VCaP (cell line): ENCODE results near the gene HINT3.

Experiments
- H3K27ac ChIP-seq: fragments of 450-650 bp; 2 replicates; pipeline ENCODE4 v1.5.1; 2017
- TF ChIP-seq, protein P1 (sequence below): fragments of 450-650 bp; conservative IDR thresholded peaks from 2 replicates; pipeline ENCODE4 v1.5.1; 2017; ENCODE audit warnings: mild to moderate bottlenecking, moderate library complexity

Gene HINT3

DNA sequence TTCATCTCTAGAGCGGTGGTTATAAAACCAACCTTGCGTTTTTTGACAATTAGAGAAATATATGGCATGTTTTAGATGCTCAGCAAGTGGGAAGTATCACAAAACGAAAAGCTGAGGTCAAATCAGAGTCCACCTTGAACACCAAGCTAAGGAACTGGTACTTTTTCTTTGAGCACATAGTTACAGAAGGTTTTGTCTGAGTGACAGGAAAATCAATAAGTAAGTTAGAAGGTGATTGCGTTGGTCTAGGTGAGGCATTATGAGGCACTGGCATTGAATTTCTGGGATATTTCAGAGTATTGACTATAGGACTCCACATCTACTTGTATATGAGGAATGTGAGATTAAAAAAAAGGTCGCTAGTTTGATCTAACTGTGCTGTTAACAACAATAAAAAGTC is 597 bp upstream of the HINT3 start:
- H3K27ac ChIP-seq = peak overlapping the region; percentile 92
- TF ChIP-seq, protein P1, sequence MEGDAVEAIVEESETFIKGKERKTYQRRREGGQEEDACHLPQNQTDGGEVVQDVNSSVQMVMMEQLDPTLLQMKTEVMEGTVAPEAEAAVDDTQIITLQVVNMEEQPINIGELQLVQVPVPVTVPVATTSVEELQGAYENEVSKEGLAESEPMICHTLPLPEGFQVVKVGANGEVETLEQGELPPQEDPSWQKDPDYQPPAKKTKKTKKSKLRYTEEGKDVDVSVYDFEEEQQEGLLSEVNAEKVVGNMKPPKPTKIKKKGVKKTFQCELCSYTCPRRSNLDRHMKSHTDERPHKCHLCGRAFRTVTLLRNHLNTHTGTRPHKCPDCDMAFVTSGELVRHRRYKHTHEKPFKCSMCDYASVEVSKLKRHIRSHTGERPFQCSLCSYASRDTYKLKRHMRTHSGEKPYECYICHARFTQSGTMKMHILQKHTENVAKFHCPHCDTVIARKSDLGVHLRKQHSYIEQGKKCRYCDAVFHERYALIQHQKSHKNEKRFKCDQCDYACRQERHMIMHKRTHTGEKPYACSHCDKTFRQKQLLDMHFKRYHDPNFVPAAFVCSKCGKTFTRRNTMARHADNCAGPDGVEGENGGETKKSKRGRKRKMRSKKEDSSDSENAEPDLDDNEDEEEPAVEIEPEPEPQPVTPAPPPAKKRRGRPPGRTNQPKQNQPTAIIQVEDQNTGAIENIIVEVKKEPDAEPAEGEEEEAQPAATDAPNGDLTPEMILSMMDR = no peak

DNA sequence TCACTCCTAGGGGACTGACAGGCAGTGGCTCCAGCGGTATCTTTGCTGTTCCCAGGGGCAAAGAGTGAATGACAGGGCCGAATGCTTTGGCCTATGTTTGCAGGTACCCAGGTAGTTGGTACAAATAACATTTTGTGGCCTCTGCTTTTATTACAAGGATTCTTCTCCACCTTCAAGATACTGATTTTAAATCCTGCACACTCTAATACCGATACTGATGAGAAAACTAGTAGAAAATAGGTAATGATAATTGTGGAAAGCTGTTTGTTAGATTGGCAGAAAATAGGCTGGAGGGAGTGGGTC is 772 bp downstream of the HINT3 start:
- H3K27ac ChIP-seq = peak overlapping the region; percentile 92
- TF ChIP-seq, protein P1 = no peak

DNA sequence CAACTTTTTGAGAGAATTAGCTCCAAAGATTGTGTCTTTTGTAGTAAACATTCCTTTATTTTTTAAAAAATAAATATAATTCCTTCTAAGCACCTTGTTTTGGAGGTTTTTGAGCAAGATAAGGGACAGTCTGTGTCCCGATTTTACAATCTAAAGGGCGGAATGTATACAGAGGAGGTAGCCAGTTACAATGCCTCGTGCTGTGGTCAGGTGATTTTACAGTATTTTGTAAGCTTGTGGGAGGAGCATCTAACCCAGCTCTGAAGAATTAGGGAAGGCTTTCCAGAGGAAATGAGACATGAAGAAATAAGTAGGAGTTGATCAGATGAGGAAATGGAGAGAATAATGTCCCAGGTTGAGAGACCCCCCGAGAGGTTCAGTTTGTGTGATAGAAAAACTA is 1.3 kb downstream of the HINT3 start:
- peak overlapping the region; percentile 92 for H3K27ac ChIP-seq
- TF ChIP-seq, protein P1 = no peak

DNA sequence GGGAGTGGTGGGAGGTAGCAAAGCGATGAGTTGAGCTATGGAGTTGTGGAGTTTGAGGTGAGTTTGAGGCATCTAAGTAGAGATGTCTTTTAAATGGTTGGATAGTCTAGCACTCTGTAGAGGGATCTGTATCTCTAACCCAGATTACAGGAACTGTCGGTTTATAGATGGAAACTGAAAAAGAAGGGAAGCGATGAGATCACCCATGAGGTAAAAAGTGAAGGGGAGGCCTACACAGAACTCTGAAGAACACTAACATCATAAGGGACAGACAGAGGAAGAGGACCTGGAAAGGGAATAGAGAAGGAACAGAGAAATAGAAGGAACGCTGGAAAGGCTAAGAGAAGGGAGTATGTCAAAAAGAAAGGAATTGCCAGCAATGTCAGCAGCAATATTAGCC is 2.5 kb downstream of the HINT3 start:
- no peak overlapping the region for H3K27ac ChIP-seq
- TF ChIP-seq, protein P1 = no peak

DNA sequence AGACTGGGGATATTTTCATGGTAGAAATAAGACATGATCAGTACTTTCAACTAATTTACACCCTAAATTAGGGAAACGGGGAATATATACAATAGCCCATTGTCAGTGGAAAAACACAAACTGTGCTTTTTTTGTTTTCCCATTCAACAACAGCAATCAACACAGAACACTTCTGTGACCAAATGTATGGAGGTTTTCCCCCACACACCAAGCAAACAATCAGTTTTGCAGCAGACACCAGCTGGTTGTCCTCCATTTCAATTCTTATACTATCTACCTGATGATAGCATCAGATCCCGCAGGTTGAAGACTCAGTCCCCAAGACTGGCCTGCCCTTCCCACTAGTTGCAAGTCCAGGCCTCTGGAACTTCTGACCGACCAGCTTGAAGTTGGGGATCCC is 4.5 kb downstream of the HINT3 start:
- TF ChIP-seq, protein P1 = no peak

DNA sequence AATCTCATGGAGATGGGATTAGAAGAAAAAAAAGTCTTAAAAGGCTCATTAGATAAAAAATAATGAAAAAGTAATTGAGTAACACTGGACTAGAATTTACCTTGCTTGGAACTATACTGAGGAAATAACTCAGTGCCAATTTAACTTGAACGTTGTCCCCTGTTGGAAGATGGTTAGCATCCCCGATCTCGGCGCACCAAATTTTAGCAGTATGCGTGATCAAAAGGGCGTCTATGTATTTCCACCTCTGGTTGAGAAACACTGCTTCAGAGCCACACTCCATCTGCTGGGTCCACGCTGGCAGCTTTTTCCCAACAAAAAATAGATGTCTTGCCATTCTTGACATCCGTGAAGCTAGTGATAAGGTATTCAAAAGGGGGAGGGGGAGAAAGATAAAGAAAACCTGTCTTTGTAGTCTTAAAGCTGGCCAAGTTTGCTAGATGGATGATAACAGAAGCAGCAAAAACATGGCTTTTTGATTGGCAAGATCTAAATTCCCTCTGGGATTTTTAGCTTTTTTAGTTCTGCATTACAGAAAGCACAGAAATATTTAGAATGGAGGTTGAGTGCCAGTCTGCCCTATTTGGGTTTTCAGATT is 6.4 kb downstream of the HINT3 start:
- TF ChIP-seq, protein P1 = no peak

More for the DNA sequence above, 4.5 kb downstream of the HINT3 start:
- H3K27ac ChIP-seq = no peak overlapping the region

DNA sequence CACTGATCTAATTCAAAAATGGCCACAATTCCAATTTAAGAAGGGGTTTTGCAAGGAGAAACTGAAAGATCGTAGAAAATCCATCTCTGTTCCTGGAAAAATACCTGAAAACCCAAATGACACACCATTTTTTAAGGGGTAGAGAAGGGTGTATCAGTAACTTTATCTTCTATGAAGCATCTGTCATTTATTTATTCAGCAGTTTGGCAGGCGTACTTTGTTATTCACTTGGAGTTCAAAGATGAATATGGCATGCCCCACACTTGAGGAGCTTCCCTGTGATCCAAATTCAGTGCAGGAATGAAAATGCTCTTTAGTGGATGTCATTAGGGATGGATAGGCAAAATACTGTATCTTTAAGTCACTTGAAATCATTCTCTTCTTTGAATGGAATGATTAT is 7.2 kb downstream of the HINT3 start:
- no peak overlapping the region for H3K27ac ChIP-seq
- TF ChIP-seq, protein P1 = no peak

More for the DNA sequence above, 6.4 kb downstream of the HINT3 start:
- H3K27ac ChIP-seq = no peak overlapping the region

DNA sequence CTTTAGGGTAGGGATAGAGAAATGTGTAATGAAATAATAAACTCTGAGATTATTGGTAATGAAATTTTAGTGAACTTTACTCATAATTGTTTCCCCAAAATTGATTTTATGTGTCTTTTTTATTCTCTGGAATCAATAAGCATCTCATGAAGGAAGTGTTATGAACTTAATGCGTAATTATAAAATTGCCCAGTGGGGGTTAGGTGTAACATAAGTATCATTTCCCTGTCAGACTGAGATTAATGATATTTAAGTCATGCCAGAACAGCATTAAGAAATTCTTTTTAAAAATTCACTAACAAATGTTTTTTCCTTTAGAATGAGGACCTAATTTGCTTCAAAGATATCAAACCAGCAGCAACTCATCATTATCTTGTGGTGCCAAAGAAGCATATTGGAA is 10.0 kb downstream of the HINT3 start:
- TF ChIP-seq, protein P1 = no peak
- no peak overlapping the region for H3K27ac ChIP-seq
